Duodenal mucosa (tissue), 2 donors: ENCODE measurements around the gene NCCRP1.

Experiments
- H3K27ac ChIP-seq: one replicate; pipeline ENCODE4 v1.7.0; 2013; ENCODE audit warnings: low read depth, low read length
- H3K27me3 ChIP-seq, 2 donors: one replicate each; pipeline ENCODE4 v1.7.0; 2013; ENCODE audit warnings: low read length in 2 of 2, control low read depth in 1 of 2; ENCODE audit not compliant: insufficient read depth in 2 of 2, control insufficient read depth in 1 of 2
- H3K36me3 ChIP-seq, 2 donors: one replicate each; pipeline ENCODE4 v1.7.0; 2013; ENCODE audit warnings: low read length in 2 of 2, control low read depth in 1 of 2; ENCODE audit not compliant: insufficient read depth in 2 of 2, control insufficient read depth in 1 of 2
- H3K4me1 ChIP-seq, 2 donors: one replicate each; pipeline ENCODE4 v1.7.0; 2013; ENCODE audit warnings: low read length in 2 of 2, control low read depth in 1 of 2; ENCODE audit not compliant: insufficient read depth in 2 of 2, control insufficient read depth in 1 of 2
- H3K4me3 ChIP-seq, 2 donors: one replicate each; pipeline ENCODE4 v1.7.0; 2013; ENCODE audit warnings: low read length in 2 of 2, low read depth in 1 of 2
- H3K9ac ChIP-seq, 2 donors: one replicate each; pipeline ENCODE4 v1.7.0; 2013; ENCODE audit warnings: low read length in 2 of 2, low read depth in 1 of 2
- H3K9me3 ChIP-seq, 2 donors: one replicate each; pipeline ENCODE4 v1.7.0; 2013; ENCODE audit warnings: low read length in 2 of 2, control low read depth in 1 of 2; ENCODE audit not compliant: control insufficient read depth in 1 of 2

Gene NCCRP1

GRCh38 chr19:39180749-39181148 lies 16.0 kb upstream of the NCCRP1 start:
- Histone ChIP-seq H3K4me1 (no peaks in the 10 kb centered on the region), H3K4me3 (no peak overlapping the region), H3K9ac (no peak overlapping the region), H3K27me3 (no peaks in the 10 kb centered on the region), H3K27ac (no peak overlapping the region), H3K36me3 (peaks cover 16 to 41% of the 10 kb centered on the region in 2 donors), H3K9me3 (no peaks in the 10 kb centered on the region)

GRCh38 chr19:39181500-39182173 lies 15.1 kb upstream of the NCCRP1 start:
- no peaks in the 10 kb centered on the region for H3K9me3 ChIP-seq
- no peak overlapping the region for H3K4me3 ChIP-seq
- no peak overlapping the region for H3K9ac ChIP-seq
- H3K36me3 ChIP-seq, result peaks cover 10 to 33% of the 10 kb centered on the region in 2 donors
- no peak overlapping the region for H3K27ac ChIP-seq
- H3K4me1 ChIP-seq, result no peaks in the 10 kb centered on the region
- no peaks in the 10 kb centered on the region for H3K27me3 ChIP-seq

GRCh38 chr19:39182174-39182505 lies 14.6 kb upstream of the NCCRP1 start:
- Histone ChIP-seq H3K4me3 (no peak overlapping the region), H3K36me3 (peaks cover 10 to 32% of the 10 kb centered on the region in 2 donors), H3K4me1 (no peaks in the 10 kb centered on the region), H3K27ac (no peak overlapping the region), H3K9me3 (no peaks in the 10 kb centered on the region), H3K9ac (no peak overlapping the region), H3K27me3 (no peaks in the 10 kb centered on the region)

- H3K27me3 ChIP-seq, result no peaks in the 10 kb centered on the region
- H3K4me3 ChIP-seq, result no peak overlapping the region
- H3K36me3 ChIP-seq, result peaks cover 4 to 24% of the 10 kb centered on the region in 2 donors
- no peaks in the 10 kb centered on the region for H3K4me1 ChIP-seq
- no peaks in the 10 kb centered on the region for H3K9me3 ChIP-seq
- H3K9ac ChIP-seq, result no peak overlapping the region
- H3K27ac ChIP-seq, result no peak overlapping the region
Measured at GRCh38 chr19:39183104-39183503, 13.7 kb upstream of the NCCRP1 start.

GRCh38 chr19:39186391-39186790 lies 10.4 kb upstream of the NCCRP1 start:
- no peak overlapping the region for H3K4me3 ChIP-seq
- no peaks in the 10 kb centered on the region for H3K36me3 ChIP-seq
- H3K9me3 ChIP-seq, result no peaks in the 10 kb centered on the region
- no peak overlapping the region for H3K27ac ChIP-seq
- H3K9ac ChIP-seq, result no peak overlapping the region
- peaks cover 0 to 8% of the 10 kb centered on the region in 2 donors for H3K27me3 ChIP-seq
- no peaks in the 10 kb centered on the region for H3K4me1 ChIP-seq

- Histone ChIP-seq H3K27me3 (peaks cover 0 to 8% of the 10 kb centered on the region in 2 donors), H3K4me1 (no peaks in the 10 kb centered on the region), H3K9ac (no peak overlapping the region), H3K36me3 (no peaks in the 10 kb centered on the region), H3K9me3 (no peaks in the 10 kb centered on the region), H3K4me3 (no peak overlapping the region), H3K27ac (no peak overlapping the region)
Measured at GRCh38 chr19:39187552-39187943, 9.2 kb upstream of the NCCRP1 start.

- Histone ChIP-seq H3K27ac (no peak overlapping the region), H3K4me3 (no peak overlapping the region), H3K27me3 (peaks cover 0 to 8% of the 10 kb centered on the region in 2 donors), H3K9ac (no peak overlapping the region), H3K36me3 (no peaks in the 10 kb centered on the region), H3K9me3 (no peaks in the 10 kb centered on the region), H3K4me1 (peaks cover 2 to 6% of the 10 kb centered on the region in 2 donors)
Measured at GRCh38 chr19:39188960-39189359, 7.8 kb upstream of the NCCRP1 start.

GRCh38 chr19:39190768-39191167 lies 6.0 kb upstream of the NCCRP1 start:
- H3K4me3 ChIP-seq, result no peak overlapping the region
- H3K9ac ChIP-seq, result no peak overlapping the region
- peaks cover 12 to 21% of the 10 kb centered on the region in 2 donors for H3K4me1 ChIP-seq
- H3K9me3 ChIP-seq, result no peaks in the 10 kb centered on the region
- H3K27ac ChIP-seq, result no peak overlapping the region
- no peaks in the 10 kb centered on the region for H3K36me3 ChIP-seq
- peaks cover 5 to 12% of the 10 kb centered on the region in 2 donors for H3K27me3 ChIP-seq

GRCh38 chr19:39192846-39193245 lies 3.9 kb upstream of the NCCRP1 start:
- no peak overlapping the region for H3K27ac ChIP-seq
- peaks cover 19 to 23% of the 10 kb centered on the region in 2 donors for H3K4me1 ChIP-seq
- H3K27me3 ChIP-seq, result peaks cover 21 to 32% of the 10 kb centered on the region in 2 donors
- H3K4me3 ChIP-seq, result no peak overlapping the region
- H3K9ac ChIP-seq, result no peak overlapping the region
- no peaks in the 10 kb centered on the region for H3K36me3 ChIP-seq
- no peaks in the 10 kb centered on the region for H3K9me3 ChIP-seq

GRCh38 chr19:39193803-39194202 lies 3.0 kb upstream of the NCCRP1 start:
- peaks cover 19 to 23% of the 10 kb centered on the region in 2 donors for H3K4me1 ChIP-seq
- peaks cover 29 to 36% of the 10 kb centered on the region in 2 donors for H3K27me3 ChIP-seq
- H3K9me3 ChIP-seq, result no peaks in the 10 kb centered on the region
- H3K9ac ChIP-seq, result no peak overlapping the region
- no peaks in the 10 kb centered on the region for H3K36me3 ChIP-seq
- H3K27ac ChIP-seq, result peak overlapping the region; percentile 44
- no peak overlapping the region for H3K4me3 ChIP-seq
